T-helper 2 cell treated with Interferon-gamma antibody and Interleukin-4, amounts not matched to agents 5 μg/mL and 100 μg/mL, for 36 hours (primary cell): ENCODE measurements around the gene TNS3.
"Not testable (repeated sequence)": the region's sequence is repeated elsewhere in the genome, so short reads cannot be mapped to it uniquely, and the experiment has no call there.

ENCODE experiments used
- DNase-seq: peaks from one replicate; pipeline ENCODE4 v3.0.0; 2021; ENCODE audit warnings: low spot score
- H3K27ac Mint-ChIP-seq: one replicate; pipeline ENCODE4 v1.8.0; 2021; ENCODE audit warnings: mild to moderate bottlenecking, mixed read lengths
- H3K27me3 Mint-ChIP-seq: one replicate; pipeline ENCODE4 v1.8.0; 2021; ENCODE audit warnings: low read depth, mixed read lengths
- H3K36me3 Mint-ChIP-seq: one replicate; pipeline ENCODE4 v1.8.0; 2021; ENCODE audit warnings: low read depth, mixed read lengths
- H3K4me1 Mint-ChIP-seq: one replicate; pipeline ENCODE4 v1.8.0; 2021; ENCODE audit warnings: low read depth, mixed read lengths
- H3K4me3 Mint-ChIP-seq: one replicate; pipeline ENCODE4 v1.8.0; 2022; ENCODE audit warnings: mild to moderate bottlenecking, moderate library complexity, mixed read lengths
- H3K9me3 Mint-ChIP-seq: one replicate; pipeline ENCODE4 v1.8.0; 2021; ENCODE audit warnings: mixed read lengths

Gene TNS3

GRCh38 chr7:47551668-47552440, 30.1 kb downstream of the TNS3 start:
- no peaks in the 10 kb centered on the region for H3K36me3 Mint-ChIP-seq
- H3K27ac Mint-ChIP-seq, result no peak overlapping the region
- no peak overlapping the region for H3K4me3 Mint-ChIP-seq
- no peaks in the 10 kb centered on the region for H3K9me3 Mint-ChIP-seq
- no peaks in the 10 kb centered on the region for H3K4me1 Mint-ChIP-seq
- DNase-seq, result no peak
- no peaks in the 10 kb centered on the region for H3K27me3 Mint-ChIP-seq

DNA sequence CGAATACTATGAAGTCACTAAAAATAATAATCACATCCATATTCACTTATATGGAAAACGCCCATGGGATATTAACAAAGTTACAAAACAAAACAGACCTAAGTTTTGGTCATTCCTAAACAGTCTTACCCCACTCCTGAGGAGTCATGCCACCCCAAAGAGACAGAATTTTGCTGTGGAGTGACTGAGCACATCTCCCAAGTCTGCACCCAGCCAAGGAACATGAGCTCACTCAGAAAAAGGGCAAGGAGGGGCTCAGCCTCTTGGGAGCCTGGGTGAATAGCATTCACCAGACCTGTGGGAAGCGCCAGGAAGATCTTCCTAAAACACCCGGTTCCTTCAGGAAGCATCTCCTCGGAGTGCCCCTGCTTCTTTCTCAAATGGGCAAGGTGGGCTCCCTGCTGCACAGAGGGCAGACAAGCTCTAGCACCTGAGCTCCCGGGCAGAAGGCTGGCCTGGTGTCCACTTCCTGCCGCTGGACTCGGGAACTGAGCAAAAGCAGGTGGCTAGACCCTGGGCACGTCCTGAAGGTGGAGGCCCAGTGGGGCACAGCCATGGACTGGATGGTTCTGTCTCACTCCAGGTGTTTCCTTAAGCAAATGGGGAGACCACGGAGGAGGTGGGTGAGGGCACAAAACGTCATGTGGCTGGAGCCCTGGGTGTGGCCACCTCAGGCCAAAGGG, 31.0 kb downstream of the TNS3 start:
- no peak for DNase-seq
- H3K27ac Mint-ChIP-seq, result no peak overlapping the region
- no peaks in the 10 kb centered on the region for H3K9me3 Mint-ChIP-seq
- H3K27me3 Mint-ChIP-seq, result no peaks in the 10 kb centered on the region
- H3K4me1 Mint-ChIP-seq, result no peaks in the 10 kb centered on the region
- H3K36me3 Mint-ChIP-seq, result no peaks in the 10 kb centered on the region
- no peak overlapping the region for H3K4me3 Mint-ChIP-seq

- H3K36me3 Mint-ChIP-seq, result no peaks in the 10 kb centered on the region
- H3K9me3 Mint-ChIP-seq, result no peaks in the 10 kb centered on the region
- H3K4me3 Mint-ChIP-seq, result no peak overlapping the region
- no peak overlapping the region for H3K27ac Mint-ChIP-seq
- no peak for DNase-seq
- H3K27me3 Mint-ChIP-seq, result no peaks in the 10 kb centered on the region
- H3K4me1 Mint-ChIP-seq, result no peaks in the 10 kb centered on the region
Observed at GRCh38 chr7:47549916-47550315, 32.0 kb downstream of the TNS3 start.

DNA sequence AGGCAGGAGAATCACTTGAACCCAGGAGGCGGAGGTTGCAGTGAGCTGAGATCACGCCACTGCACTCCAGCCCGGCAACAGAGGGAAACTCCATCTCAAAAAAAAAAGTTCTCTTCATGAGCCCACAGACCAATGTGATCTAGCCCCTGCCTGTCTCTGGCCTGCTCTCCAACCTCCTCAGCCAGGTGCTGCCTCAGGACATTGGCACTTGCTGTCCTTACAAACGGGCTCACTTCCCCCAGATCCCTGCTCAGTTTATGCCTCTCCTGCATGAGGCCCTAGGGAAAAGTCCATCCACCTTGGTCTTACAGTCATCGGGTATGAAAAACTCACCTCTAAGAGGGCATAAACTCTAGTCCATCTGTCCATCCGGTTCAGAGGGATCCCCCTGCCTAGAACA, 32.5 kb downstream of the TNS3 start:
- Mint-ChIP-seq H3K27ac (no peak overlapping the region), H3K36me3 (no peaks in the 10 kb centered on the region), H3K27me3 (no peaks in the 10 kb centered on the region), H3K4me1 (no peaks in the 10 kb centered on the region), H3K4me3 (no peak overlapping the region), H3K9me3 (no peaks in the 10 kb centered on the region)
- no peak for DNase-seq

DNA sequence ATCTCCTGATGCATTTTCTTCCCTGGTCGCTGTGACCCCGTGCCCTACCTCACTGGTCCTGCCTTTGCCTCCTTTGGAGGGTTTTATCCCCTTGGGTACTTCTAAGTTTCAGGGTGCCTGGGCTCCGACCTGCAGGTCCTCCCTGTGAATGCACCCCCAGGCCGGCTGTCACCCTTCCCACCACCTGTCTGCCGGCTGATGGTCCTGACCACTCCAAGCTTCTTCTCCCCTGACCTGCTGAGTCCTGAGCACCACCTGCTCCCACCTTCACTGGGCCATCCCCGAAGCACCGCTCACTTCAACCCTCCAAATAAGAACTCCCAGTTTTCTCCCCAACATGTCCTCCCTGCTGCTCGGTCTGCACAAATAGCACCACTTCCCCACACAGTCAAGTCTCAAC, 33.4 kb downstream of the TNS3 start:
- H3K4me1 Mint-ChIP-seq, result no peaks in the 10 kb centered on the region
- H3K27ac Mint-ChIP-seq, result no peak overlapping the region
- H3K4me3 Mint-ChIP-seq, result no peak overlapping the region
- no peak for DNase-seq
- no peaks in the 10 kb centered on the region for H3K36me3 Mint-ChIP-seq
- H3K9me3 Mint-ChIP-seq, result no peaks in the 10 kb centered on the region
- H3K27me3 Mint-ChIP-seq, result no peaks in the 10 kb centered on the region

DNA sequence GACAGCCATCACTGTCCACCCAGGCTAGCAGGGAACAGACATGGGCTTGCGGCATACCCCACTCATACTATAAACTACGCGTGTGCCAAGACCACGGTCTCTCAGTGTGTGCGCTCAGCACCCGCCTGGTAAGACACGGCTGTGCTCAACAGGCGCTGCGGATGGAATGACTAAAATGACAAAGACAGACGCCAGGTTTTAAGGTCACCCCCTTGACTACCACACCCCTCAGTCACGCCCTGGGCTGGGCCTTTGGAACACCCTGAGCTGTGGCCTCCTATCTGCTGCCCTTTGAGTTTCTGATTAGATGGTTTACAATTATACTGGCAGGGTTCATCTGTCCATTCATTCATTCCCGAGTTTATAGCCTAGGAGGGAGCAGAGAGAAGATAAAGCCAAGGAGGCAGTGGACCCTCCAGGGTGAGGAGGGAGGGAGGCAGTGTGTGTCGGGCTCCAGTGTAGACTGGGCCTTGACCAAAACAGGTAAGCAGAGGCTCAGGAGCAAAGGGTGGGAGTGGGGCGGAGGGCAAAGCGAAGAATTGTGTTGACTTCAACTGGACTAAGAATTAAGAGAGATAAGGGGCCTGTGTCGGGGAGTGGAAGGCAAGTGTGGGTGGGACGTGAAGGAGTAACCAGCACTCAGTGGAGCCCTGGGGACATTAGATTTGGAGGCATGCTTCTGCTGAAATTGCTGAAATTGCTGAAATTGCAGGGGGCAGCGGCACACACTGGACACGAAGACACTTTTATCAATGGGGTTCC, 35.0 kb downstream of the TNS3 start:
- no peaks in the 10 kb centered on the region for H3K27me3 Mint-ChIP-seq
- no peak for DNase-seq
- no peaks in the 10 kb centered on the region for H3K4me1 Mint-ChIP-seq
- H3K36me3 Mint-ChIP-seq, result no peaks in the 10 kb centered on the region
- no peaks in the 10 kb centered on the region for H3K9me3 Mint-ChIP-seq
- H3K27ac Mint-ChIP-seq, result no peak overlapping the region
- no peak overlapping the region for H3K4me3 Mint-ChIP-seq

DNA sequence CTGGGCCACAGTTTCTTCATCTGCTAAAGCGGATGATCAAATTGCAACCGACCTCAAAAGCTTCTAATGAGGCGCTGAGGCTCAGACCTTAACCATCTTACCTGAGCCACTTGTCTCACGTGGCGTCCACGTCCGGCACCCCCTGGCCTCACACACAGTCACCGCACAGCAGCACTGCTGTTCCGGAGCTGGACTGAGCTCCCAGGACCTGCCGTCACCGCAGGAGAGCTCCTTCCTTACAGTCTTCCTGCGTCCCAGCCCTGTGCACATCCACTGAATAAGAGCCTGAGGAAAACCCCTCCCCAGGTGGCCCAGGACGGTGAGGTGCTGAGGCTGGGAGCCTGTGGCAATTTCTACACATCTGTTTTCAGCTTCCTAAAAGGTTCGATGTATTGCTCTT, 35.7 kb downstream of the TNS3 start:
- Mint-ChIP-seq H3K4me1 (no peaks in the 10 kb centered on the region), H3K4me3 (no peak overlapping the region)

DNA sequence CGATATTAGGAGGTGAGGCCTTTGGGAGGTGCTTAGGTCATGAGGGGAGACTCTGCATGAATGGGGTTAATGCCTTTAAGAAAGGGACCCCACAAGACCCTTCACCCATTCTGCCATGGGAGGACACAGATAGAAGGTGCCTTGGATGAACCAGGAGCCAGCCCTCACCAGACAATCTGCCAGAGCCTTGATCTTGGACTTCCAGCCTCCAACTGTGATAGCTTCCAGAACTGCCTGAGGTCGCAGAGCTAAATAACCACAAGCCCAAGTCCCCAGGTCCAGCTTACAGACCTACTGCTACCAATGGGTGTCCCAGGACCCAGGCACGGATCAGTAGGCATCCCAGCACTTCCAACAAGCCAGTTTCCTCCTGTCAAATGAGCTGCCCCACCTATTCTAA, 37.5 kb downstream of the TNS3 start:
- Mint-ChIP-seq H3K27me3 (no peaks in the 10 kb centered on the region), H3K36me3 (no peaks in the 10 kb centered on the region), H3K9me3 (no peaks in the 10 kb centered on the region), H3K4me1 (no peaks in the 10 kb centered on the region), H3K4me3 (no peak overlapping the region), H3K27ac (no peak overlapping the region)
- DNase-seq, result no peak

More for the DNA sequence above, 35.7 kb downstream of the TNS3 start:
- Mint-ChIP-seq H3K27me3 (no peaks in the 10 kb centered on the region), H3K9me3 (no peaks in the 10 kb centered on the region), H3K27ac (no peak overlapping the region), H3K36me3 (no peaks in the 10 kb centered on the region)
- no peak for DNase-seq

DNA sequence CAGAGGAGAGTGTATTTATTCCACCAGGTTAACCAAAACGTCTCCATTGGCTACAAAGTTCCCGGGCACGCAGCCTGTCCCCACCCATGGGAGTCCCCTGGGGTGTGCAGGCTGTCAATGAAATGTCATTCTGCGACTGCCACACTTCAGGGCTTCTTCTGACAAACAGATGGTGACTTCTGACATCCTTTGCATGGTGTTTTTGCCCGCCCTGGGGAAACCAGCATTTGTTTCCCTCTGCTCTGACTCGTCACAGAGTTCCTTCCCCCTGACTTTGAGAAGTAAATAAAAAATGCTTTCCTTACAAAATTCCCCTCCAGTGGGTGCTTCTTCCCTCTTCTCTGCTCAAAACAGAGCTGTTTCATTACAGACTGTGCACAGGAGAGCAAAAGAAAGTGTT, 38.2 kb downstream of the TNS3 start:
- Mint-ChIP-seq H3K27ac (no peak overlapping the region), H3K9me3 (no peaks in the 10 kb centered on the region), H3K4me3 (no peak overlapping the region), H3K36me3 (no peaks in the 10 kb centered on the region), H3K4me1 (no peaks in the 10 kb centered on the region), H3K27me3 (peaks cover under 1% of the 10 kb centered on the region)
- DNase-seq, result no peak

DNA sequence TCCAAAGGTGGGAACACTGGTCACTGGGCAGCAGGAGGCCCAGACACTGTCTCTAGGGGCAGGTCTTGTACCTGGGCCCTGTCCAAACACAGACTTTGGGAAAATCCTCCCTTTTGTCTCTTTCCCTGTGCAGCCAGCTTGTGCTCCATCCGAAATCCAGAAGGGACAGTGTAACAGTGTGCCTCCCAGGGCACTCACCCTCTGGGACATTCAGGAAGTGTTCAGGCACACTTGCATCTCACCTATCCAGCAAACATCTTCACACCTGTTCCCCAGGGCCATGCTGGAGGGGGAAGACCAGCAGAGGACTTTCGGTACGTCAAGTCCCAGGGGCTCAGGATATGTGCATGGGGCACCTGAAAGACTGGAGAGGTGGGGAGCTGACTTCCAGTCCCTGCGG, 38.9 kb downstream of the TNS3 start:
- no peaks in the 10 kb centered on the region for H3K36me3 Mint-ChIP-seq
- H3K27me3 Mint-ChIP-seq, result peaks cover 7% of the 10 kb centered on the region
- H3K4me1 Mint-ChIP-seq, result no peaks in the 10 kb centered on the region
- no peak for DNase-seq
- H3K9me3 Mint-ChIP-seq, result no peaks in the 10 kb centered on the region
- no peak overlapping the region for H3K4me3 Mint-ChIP-seq
- H3K27ac Mint-ChIP-seq, result no peak overlapping the region

GRCh38 chr7:47542051-47542450, 39.9 kb downstream of the TNS3 start:
- no peak overlapping the region for H3K4me3 Mint-ChIP-seq
- no peak for DNase-seq
- H3K27ac Mint-ChIP-seq, result no peak overlapping the region
- peaks cover 11% of the 10 kb centered on the region for H3K27me3 Mint-ChIP-seq
- H3K36me3 Mint-ChIP-seq, result no peaks in the 10 kb centered on the region
- H3K4me1 Mint-ChIP-seq, result no peaks in the 10 kb centered on the region
- H3K9me3 Mint-ChIP-seq, result no peaks in the 10 kb centered on the region

GRCh38 chr7:47541485-47541884, 40.4 kb downstream of the TNS3 start:
- not testable (repeated sequence) for H3K4me1 Mint-ChIP-seq, H3K9me3 Mint-ChIP-seq, H3K36me3 Mint-ChIP-seq, H3K27ac Mint-ChIP-seq, H3K4me3 Mint-ChIP-seq, DNase-seq
- peaks cover 13% of the 10 kb centered on the region for H3K27me3 Mint-ChIP-seq

- no peaks in the 10 kb centered on the region for H3K4me1 Mint-ChIP-seq
- no peak overlapping the region for H3K27ac Mint-ChIP-seq
- no peaks in the 10 kb centered on the region for H3K9me3 Mint-ChIP-seq
- no peak for DNase-seq
- peaks cover 14% of the 10 kb centered on the region for H3K27me3 Mint-ChIP-seq
- no peaks in the 10 kb centered on the region for H3K36me3 Mint-ChIP-seq
- no peak overlapping the region for H3K4me3 Mint-ChIP-seq
Observed at GRCh38 chr7:47540387-47541350, 41.2 kb downstream of the TNS3 start.
